GM19328 (cell line): ENCODE results near the gene DOCK1.

Experiments used
- ATAC-seq: cut with Tn5 transposase; IDR thresholded peaks from one replicate; pipeline ENCODE4 v1.9.1; 2021; ENCODE audit warnings: mild to moderate bottlenecking, moderate library complexity; ENCODE audit not compliant: unreplicated experiment

DOCK1 gene

DNA sequence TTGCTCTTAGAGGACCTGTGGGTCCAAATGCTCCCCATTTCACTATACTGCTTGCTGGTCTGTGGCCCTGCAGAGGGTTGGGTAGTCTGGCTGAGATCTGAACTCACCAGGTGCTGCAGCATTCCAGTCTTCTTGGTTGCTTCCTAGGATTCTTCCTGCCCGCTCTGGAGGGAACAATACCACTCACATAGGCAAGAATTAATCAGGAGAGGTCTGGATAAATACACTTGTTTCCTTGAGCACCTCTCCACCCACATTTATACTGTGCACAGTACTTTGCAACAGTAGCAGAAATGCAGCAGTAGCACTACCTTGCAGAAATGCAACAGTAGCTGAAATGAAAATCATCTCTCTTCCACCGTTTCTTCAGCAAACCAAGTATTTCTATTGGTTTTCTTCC, 165.9 kb downstream of the DOCK1 start:
- ATAC-seq = no peak

DNA sequence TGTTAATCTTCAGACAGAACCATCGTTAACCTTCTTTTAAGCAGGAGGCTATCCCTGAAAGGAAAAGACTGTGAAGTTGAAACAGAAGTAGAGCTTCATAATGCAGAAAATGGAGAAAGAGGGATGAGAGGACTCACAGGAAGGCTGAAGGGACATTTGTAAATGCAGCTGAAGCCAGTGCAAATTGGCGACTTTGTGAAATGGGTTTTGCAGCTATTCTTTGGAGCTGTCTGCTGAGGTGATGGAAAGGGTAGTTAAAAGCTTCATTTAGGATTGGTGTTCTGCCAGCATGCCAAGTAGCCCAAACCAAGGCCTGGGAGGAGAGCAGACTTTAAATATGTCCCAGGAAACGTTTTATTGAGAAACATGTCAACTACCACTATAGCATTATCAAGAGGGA, 168.4 kb downstream of the DOCK1 start:
- ATAC-seq = no peak

GRCh38 chr10:127079392-127079791, 174.2 kb downstream of the DOCK1 start:
- no peak for ATAC-seq

DNA sequence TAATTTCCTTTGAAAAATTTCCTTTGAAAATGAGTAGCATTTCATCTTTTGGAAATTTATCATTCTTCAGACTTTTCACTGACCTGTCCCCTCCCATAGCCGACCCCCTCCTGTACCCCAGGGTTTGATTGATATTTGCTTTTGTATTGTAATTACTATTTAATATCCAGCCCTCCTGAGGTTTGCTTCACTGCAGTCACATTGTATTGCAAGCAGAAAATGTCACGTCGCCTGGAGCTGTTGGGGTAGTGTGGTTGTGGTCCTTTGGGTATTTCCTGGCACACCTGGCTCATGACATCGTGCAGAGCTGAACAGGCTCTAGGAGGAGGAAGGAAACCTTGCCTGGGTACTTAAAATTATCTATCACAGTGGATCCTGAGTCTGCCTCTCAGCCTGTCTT, 175.1 kb downstream of the DOCK1 start:
- no peak for ATAC-seq

- ATAC-seq = no peak
These were observed 176.7 kb downstream of the DOCK1 start for GRCh38 chr10:127081851-127082345.

GRCh38 chr10:127082651-127083050, 177.4 kb downstream of the DOCK1 start:
- ATAC-seq = no peak

- no peak for ATAC-seq
These were observed 180.7 kb downstream of the DOCK1 start for GRCh38 chr10:127085957-127086356.

DNA sequence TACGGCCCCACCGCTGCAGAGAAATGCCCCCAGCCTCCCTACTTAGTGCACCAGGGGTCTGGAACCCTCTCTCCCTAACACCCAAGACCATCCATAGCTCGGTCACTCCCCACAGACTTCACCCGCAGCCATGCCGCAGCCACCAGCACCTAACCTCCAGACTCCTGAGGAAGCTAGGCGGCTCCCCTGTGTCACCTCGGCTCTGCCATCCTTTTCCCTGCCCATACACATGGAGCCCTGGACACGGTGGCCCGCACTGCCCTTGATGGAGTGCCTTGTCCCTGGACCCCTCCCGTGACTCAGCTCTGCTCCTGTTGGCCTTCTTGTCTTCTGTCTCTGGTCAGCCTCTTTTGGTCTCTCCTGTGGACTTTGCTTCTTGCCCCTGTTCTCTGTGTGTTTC, 183.7 kb downstream of the DOCK1 start:
- ATAC-seq = no peak

DNA sequence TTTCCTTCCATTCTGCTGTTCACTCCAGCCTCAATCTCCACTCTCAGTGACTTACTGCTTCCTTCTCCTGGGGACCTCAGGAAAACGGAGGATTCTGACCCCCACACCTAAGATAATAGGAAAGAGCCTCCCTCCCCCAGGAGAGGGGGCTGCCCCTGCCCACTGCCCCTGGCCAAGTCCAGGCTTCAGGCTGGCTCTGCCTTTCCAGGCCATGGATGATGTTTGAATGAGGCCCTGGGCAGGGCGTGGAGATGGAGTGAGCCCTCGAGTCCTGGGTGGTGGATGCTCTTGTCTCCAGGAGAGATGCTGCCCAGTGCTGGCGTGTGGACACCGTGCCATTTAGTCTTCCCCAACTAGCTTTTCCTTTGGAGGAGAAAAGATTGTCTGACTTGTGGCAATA, 184.2 kb downstream of the DOCK1 start:
- no peak for ATAC-seq

DNA sequence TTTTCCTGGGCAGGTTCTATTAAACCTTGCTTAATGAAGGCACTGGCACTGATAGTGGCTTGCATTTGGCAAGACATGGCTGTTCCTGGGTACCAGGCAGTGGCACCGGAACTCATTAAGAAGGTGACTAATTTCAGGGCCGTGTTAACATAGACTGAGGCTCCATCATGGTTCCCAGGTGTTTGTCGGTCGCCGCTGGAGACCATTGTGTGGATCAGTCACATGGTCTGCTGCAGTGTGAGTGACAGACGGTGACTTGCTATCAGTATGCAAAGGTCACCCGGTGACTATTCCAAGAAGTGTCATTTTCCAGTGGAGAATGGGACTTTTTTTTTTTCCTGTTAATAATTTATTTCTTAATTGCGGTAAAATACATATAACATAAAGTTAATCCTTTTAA, 184.9 kb downstream of the DOCK1 start:
- no peak for ATAC-seq

DNA sequence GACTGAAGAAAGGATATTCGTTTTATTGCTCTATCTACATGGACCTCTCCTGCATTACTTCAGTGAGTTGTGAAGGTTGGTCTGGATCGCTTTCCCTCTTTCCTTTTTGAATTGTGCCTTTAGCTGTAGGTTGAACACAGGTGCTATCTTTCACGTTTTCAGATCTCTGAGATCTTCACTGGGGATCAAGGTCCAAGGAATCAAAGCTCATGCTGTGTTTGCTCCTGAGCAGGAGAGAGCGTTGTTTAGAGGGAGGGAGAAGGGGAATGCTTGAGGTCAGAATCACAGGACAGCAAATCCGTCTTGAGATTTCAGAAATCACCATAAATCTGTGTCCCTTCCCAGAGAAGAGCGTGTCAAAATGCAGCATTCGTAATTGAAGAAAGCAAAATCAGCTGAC, 186.1 kb downstream of the DOCK1 start:
- ATAC-seq = no peak

DNA sequence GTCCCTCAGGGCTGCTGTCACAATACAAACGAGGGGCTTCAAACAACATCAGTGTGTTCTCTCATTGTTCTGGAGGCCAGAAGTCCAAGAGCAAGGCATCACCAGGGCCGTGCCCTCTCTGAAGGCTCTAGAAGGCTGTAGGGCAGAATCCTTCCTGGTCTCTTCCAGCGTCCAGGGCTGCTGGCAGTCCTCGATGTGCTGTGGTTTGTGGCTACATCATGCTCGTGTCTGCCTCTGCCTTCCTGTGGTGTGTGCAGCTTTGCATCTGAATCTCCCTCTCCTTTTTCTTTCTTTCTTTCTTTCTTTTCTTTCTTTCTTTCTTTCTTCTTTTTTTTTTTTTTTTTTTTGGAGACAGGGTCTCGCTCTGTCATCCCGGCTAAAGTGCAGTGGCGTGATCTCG, 187.7 kb downstream of the DOCK1 start:
- ATAC-seq = no peak

DNA sequence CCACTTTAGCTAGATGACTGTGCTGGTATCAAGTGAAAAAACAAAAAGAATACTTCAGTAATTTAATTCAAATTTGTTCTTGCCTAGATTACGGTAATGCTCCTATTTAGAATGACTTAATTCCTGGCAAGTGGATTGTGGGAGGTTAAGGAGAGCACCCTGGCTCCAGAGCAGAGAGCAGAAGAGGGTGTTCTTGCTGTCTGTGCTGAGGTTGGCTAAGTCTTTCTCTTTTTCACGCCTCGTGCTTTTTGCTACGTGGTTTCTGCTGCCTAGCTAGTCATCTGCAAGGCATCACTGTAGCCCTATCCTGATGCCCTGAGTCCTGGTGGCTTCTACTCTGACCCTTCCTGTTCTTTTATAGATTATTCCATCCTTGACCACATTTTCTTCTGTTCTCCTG, 189.8 kb downstream of the DOCK1 start:
- no peak for ATAC-seq

GRCh38 chr10:127100983-127101615, 195.9 kb downstream of the DOCK1 start:
- ATAC-seq = no peak

- ATAC-seq = no peak
These were observed 196.9 kb downstream of the DOCK1 start for GRCh38 chr10:127102176-127102575.

GRCh38 chr10:127115100-127115499, 209.9 kb downstream of the DOCK1 start:
- no peak for ATAC-seq

- ATAC-seq = no peak
These were observed 211.9 kb downstream of the DOCK1 start for GRCh38 chr10:127117125-127117524.

DNA sequence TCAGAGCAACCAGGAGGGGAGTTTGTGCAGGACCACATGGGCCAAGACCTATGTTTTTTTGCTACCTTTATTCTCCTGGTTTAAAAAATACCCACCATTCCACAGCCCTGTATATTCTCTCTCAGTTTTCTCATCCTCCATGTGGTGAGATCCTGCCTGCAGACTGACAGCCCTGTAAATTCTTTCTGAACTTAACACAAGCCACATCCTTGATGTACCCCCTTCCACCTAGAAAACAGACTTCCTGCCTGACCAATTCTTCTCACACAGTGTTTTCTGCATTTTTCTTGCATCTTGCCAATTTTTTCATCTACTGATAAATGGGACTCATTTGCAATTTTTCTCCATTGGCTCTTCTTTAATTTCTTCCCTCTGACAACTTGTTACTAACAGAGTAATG, 212.8 kb downstream of the DOCK1 start:
- no peak for ATAC-seq

DNA sequence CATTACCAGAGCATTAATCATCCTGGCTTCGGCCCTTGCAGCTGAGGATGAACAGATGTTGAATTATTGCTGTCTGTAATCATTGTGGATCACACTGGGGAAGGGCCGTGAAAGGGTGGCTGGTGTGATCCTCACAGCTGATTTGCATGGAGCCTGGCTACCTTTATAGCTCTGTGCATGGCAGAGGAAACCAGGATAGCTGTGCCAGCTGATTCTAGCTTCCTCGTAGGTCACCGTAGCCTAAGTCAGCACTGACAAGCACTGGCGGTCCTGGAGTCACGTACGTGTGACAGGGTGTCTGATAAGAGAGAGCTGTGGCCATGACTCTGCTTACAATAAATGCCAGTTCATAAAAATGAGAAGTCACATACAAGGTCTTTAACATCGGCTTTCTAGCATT, 214.7 kb downstream of the DOCK1 start:
- ATAC-seq = no peak

DNA sequence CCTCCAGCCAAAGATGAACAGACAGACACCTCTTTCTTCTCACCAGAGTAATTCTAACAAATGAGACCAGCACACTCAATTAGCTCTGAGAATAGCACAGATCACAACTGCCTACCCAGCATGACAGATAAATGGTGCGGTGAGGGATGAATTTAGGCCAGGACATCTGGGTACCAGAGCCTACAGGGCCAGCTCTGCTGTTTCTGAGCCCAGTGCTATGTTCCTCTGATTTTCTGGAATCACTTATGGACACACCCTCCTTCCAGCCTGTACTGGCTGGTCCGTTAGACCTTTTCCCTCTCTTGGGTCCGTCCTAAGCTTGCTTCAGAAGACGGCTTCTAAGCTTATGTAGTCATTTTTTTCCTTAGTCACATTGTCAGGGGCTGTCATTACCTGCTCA, 217.6 kb downstream of the DOCK1 start:
- no peak for ATAC-seq

- ATAC-seq = no peak
These were observed 218.4 kb downstream of the DOCK1 start for GRCh38 chr10:127123626-127124025.

DNA sequence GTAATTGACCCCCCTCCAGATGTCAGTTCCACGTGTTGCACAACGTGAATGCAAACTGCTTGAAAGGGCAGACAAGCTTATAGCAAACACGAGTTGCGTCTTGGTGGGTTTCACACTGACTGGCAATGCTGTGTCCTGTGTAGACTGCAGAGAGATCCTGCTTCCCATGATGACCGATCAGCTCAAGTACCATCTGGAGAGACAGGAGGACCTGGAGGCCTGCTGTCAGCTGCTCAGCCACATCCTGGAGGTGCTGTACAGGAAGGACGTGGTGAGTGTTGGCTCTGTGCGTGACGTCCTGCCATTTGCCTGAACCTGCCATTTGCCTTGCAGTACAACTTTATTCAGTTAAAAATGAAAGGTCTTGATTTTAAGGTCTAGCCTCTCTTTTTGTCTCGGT, 220.1 kb downstream of the DOCK1 start:
- no peak for ATAC-seq

DNA sequence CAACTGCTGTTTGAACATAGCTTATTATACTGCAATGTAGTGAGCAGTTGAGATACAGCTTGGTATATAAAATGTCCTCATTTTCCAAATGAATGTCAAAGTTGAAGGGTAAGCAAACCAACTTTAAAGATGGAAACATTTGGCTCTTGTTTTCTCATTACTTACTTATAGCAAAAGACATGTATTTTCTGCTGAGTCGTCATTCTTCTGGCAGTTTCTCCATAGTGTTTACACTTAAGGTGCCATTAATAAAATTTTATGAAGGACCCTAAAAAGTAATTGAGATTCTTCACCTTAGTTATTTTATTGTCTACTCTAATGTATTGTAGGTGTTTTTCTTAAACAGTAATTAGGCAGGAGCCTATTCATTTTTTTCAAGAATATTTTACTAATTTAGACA, 222.6 kb downstream of the DOCK1 start:
- no peak for ATAC-seq
